Hematopoietic multipotent progenitor cell treated with erythropoietin and hydrocortisone succinate and interleukin-3 and kit ligand, for 15 days (in vitro differentiated cells): Measurements from ENCODE around the gene OR2B6.
"Not testable (repeated sequence)": the region's sequence is repeated elsewhere in the genome, so short reads cannot be mapped to it uniquely, and the experiment has no call there.

ENCODE experiments used
- DNase-seq: peaks from one replicate; pipeline ENCODE4 v3.0.0-alpha.2; 2015; ENCODE audit warnings: low spot score

OR2B6 gene

GRCh38 chr6:27956941-27957340 is at the start of gene OR2B6:
Gene OR2B6, plus strand, starts transcription at chr6:27957241. Its CDS starts 0 bp downstream, at chr6:27957241.
- DNase-seq: no peak

- DNase-seq: no peak
These were observed 49.0 kb upstream of the OR2B6 start for GRCh38 chr6:27908017-27908416.

GRCh38 chr6:27911956-27912446 is 45.0 kb upstream of the OR2B6 start, which contains the start of gene OR2B2:
Gene OR2B2, minus strand, starts transcription at chr6:27912396. Its CDS starts 77 bp downstream, at chr6:27912319.
- DNase-seq: no peak

- no peak for DNase-seq
These were observed 34.1 kb upstream of the OR2B6 start for GRCh38 chr6:27922949-27923348.

- DNase-seq: no peak
These were observed 32.9 kb upstream of the OR2B6 start for GRCh38 chr6:27924179-27924578.

GRCh38 chr6:27928041-27928440 is 29.0 kb upstream of the OR2B6 start:
- DNase-seq: not testable (repeated sequence)

- DNase-seq: not testable (repeated sequence)
These were observed 27.1 kb upstream of the OR2B6 start for GRCh38 chr6:27929930-27930329.

GRCh38 chr6:27931209-27931608 is 25.8 kb upstream of the OR2B6 start:
- DNase-seq: no peak

- no peak for DNase-seq
These were observed 16.3 kb upstream of the OR2B6 start for GRCh38 chr6:27940766-27941165.

GRCh38 chr6:27943072-27943471 is 14.0 kb upstream of the OR2B6 start:
- DNase-seq: not testable (repeated sequence)

- no peak for DNase-seq
These were observed 8.8 kb upstream of the OR2B6 start for GRCh38 chr6:27948237-27948636.

- DNase-seq: no peak
These were observed 6.0 kb upstream of the OR2B6 start for GRCh38 chr6:27951040-27951439.

GRCh38 chr6:27957516-27957915 is 475 bp downstream of the OR2B6 start:
- DNase-seq: no peak

GRCh38 chr6:27962506-27962905 is 5.5 kb downstream of the OR2B6 start:
- no peak for DNase-seq

- no peak for DNase-seq
These were observed 9.0 kb downstream of the OR2B6 start for GRCh38 chr6:27966044-27966443.

GRCh38 chr6:27966816-27967426 is 9.9 kb downstream of the OR2B6 start:
- DNase-seq: no peak

- no peak for DNase-seq
These were observed 13.4 kb downstream of the OR2B6 start for GRCh38 chr6:27970444-27970843.

- DNase-seq: no peak
These were observed 15.7 kb downstream of the OR2B6 start for GRCh38 chr6:27972750-27973149.

GRCh38 chr6:27977387-27977786 is 20.3 kb downstream of the OR2B6 start:
- no peak for DNase-seq

- DNase-seq: no peak
These were observed 21.7 kb downstream of the OR2B6 start for GRCh38 chr6:27978705-27979104.

- DNase-seq: no peak
These were observed 23.1 kb downstream of the OR2B6 start for GRCh38 chr6:27980111-27980510.

GRCh38 chr6:27986928-27987725 is 30.1 kb downstream of the OR2B6 start:
- no peak for DNase-seq

GRCh38 chr6:27994616-27995015 is 37.6 kb downstream of the OR2B6 start:
- DNase-seq: no peak
